GM21717 (cell line): Measurements from ENCODE around the gene ITGA2B.
"Not testable (repeated sequence)": the region's sequence is repeated elsewhere in the genome, so short reads cannot be mapped to it uniquely, and the experiment has no call there.

Source experiments
- ATAC-seq: cut with Tn5 transposase; IDR thresholded peaks from one replicate; pipeline ENCODE4 v1.9.1; 2021; ENCODE audit warnings: mild to moderate bottlenecking, moderate library complexity; ENCODE audit not compliant: unreplicated experiment

The ITGA2B gene

GRCh38 chr17:44352828-44353671, 36.4 kb downstream of the ITGA2B start:
- ATAC-seq: no peak

DNA sequence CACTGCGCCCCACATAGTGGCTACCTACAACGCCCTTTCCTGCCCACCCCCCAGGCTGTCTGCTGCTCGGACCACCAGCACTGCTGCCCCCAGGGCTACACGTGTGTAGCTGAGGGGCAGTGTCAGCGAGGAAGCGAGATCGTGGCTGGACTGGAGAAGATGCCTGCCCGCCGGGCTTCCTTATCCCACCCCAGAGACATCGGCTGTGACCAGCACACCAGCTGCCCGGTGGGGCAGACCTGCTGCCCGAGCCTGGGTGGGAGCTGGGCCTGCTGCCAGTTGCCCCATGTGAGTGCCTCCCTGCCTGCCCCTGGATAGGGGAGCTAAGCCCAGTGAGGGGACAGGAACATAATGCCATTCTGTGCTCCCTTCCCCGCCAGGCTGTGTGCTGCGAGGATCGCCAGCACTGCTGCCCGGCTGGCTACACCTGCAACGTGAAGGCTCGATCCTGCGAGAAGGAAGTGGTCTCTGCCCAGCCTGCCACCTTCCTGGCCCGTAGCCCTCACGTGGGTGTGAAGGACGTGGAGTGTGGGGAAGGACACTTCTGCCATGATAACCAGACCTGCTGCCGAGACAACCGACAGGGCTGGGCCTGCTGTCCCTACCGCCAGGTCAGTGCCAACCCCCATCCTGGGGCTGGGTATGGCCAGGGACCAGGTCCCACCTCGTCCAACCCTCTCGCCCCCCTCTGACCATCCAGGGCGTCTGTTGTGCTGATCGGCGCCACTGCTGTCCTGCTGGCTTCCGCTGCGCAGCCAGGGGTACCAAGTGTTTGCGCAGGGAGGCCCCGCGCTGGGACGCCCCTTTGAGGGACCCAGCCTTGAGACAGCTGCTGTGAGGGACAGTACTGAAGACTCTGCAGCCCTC, 37.3 kb downstream of the ITGA2B start:
- no peak for ATAC-seq

GRCh38 chr17:44351464-44351863, 38.0 kb downstream of the ITGA2B start:
- no peak for ATAC-seq

- no peak for ATAC-seq
Measured at GRCh38 chr17:44350733-44351226, 38.7 kb downstream of the ITGA2B start.

GRCh38 chr17:44349553-44350070, 39.8 kb downstream of the ITGA2B start:
- no peak for ATAC-seq

DNA sequence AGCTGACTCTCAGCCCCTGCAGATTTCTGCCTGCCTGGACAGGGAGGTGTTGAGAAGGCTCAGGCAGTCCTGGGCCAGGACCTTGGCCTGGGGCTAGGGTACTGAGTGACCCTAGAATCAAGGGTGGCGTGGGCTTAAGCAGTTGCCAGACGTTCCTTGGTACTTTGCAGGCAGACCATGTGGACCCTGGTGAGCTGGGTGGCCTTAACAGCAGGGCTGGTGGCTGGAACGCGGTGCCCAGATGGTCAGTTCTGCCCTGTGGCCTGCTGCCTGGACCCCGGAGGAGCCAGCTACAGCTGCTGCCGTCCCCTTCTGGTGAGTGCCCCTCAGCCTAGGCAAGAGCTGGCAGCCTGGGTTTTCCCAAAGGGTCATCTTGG, 40.5 kb downstream of the ITGA2B start:
- no peak for ATAC-seq

DNA sequence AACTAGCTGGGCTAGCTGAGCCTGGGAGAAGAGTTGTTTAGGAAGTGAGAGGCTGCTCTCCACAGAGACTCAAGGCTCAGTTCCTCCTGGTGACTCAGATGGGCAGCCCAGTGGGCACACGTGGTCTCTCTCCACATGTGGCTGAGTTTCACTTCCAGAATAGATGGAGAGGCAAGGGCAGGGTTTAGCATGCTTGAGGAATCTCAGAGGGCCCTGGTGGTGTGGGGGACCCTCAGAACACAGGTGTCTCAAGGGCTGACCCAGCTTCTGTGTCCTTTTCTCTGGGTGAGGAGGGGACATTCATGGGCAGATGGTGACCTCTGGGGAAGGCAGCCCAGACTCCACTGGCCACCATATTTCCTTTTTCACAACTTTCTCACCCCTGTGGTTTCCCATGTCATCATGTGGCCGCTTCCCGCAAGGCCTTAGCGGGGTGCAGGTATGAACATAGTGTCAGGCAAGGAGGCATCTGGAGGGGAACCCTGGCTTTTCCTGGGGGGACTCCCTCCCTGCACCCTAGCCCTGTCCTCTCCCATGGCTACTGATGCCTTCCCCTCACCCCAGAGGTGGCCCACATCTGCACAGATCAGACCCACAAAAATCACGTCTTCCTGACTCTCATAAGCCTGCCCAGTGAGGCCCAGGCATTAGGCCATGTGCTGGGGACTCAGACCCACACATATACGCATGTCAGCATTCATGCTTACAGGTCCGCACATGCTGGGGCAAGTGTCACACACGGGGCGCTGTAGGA, 41.0 kb downstream of the ITGA2B start:
- peak; percentile 52 for ATAC-seq

DNA sequence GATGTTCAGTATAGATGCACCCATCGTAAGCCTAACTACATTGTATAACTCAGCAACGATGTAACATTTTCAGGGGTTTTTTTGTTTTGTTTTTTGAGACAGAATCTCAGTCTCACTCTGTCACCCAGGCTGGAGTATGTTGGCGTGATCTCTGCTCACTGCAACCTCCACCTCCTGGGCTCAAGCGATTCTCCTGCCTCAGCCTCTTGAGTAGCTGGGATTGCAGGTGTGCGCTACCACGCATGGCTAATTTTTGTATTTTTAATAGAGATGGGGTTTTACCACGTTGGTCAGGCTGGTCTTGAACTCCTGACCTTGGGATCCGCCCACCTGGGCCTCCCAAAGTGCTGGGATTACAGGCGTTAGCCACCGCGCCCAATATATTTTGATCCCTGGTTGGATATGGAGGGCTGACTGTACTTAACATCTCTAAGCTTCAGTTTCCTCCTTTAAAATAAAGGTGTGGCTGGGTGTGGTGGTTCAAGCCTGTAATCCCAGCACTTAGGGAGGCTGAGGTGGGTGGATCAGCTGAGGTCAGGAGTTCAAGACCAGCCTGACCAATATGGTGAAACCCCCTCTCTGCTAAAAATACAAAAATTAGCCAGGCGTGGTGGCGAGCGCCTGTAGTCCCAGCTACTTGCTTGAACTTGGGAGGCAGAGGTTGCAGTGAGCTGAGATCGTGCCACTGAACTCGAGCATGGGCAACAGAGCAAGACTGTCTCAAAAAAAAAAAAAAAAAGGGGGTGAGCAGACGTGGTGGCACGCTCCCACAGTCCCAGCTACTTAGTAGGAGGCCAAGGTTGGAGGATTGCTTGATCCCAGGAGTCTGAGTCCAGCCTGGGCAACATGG, 42.0 kb downstream of the ITGA2B start:
- ATAC-seq: not testable (repeated sequence)

- ATAC-seq: no peak
Measured at GRCh38 chr17:44346064-44346844, 43.2 kb downstream of the ITGA2B start.

DNA sequence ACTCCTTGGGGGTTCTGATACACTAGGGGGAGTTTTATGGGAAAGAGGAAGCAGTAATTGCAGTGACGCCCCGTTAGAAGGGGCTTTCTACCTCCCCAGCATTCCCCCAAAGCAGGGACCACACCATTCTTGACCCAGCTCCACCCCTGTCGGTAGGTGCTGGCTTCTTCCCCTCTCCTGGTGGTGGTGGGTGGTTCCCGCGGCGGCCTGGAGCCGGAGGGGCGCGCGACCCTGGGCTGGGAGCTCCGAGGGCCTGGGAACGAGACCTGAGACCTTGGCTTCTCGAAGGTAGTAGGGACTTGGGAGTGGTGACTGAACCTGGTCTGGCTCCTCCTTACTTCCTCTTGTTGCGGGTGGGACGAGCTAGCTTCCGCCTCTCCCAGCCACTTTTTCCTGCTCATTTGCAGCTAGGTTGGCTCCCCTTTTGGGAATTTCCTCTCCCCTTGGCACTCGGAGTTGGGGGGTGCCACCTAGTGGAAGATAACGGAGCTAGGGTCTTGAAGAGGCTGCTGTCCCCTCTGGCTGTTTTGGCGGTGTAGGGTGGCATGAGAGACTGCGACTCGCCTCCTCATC, 43.9 kb downstream of the ITGA2B start:
- ATAC-seq: peak; percentile 9

GRCh38 chr17:44344939-44345453, 44.5 kb downstream of the ITGA2B start, which contains the start of gene GRN:
Gene GRN (plus strand): TSS chr17:44345302. CDS start chr17:44349165, 3,863 bp downstream.
- peak; percentile 44 for ATAC-seq

GRCh38 chr17:44343510-44344209, 45.8 kb downstream of the ITGA2B start:
- no peak for ATAC-seq

DNA sequence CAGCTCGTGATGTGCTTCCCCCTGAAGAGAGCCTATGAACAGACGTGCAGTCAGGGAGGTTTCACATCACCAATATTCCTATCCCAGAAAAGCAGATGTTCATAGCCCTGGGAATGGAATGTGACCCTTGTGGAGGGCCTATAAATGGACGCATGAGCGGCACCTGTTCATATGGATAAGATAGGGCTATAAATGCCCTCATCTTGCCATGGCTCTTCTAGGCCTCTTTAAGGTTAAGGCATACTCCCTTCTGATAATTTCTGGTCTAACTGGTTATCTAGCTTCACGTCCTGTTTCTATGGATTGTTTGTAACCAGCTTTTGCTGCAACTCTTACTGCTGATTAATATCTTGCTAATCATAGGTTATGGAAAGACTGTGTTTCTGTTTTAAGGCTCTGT, 48.9 kb downstream of the ITGA2B start:
- ATAC-seq: not testable (repeated sequence)

DNA sequence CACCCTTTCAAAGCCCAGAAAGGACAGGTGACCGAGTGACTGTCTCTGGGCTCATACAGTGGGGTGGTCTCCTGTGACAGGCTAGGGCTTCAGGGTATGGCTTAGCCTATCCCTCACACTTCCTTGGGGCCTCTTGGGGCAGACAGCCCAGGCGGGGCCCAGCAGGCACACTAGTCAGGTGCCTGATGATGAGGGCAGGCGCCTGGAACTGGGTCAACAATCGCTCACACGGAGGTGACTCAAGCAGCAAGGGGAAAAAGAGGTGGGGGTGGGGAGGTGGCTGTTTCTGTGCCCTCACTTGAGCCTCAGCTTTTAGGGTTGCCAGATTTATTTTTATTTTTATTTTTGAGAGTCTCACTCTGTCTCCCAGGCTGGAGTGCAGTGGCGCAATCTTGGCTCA, 50.7 kb downstream of the ITGA2B start:
- ATAC-seq: no peak

DNA sequence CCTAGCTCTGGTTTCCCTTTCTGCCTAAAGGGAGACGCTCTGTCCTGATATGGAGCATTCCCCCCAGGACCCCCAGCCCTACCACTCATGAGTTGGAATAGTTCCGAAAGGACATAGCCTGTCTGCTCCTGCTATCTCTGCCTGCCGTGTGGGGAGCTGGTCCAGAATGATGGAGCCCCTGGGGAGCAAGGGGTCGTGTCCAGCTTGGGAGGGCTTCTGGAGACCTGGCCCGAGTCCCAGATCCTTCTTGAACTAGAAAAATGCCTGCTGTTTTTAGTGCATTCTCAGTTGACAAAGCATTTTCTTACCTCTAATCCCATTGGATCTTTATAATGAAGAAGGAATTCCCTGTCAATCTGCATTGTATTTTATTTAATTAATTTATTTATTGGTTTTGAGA, 53.5 kb downstream of the ITGA2B start:
- no peak for ATAC-seq

- no peak for ATAC-seq
Measured at GRCh38 chr17:44335564-44335963, 53.9 kb downstream of the ITGA2B start.

- ATAC-seq: no peak
Measured at GRCh38 chr17:44334727-44335126, 54.7 kb downstream of the ITGA2B start.

DNA sequence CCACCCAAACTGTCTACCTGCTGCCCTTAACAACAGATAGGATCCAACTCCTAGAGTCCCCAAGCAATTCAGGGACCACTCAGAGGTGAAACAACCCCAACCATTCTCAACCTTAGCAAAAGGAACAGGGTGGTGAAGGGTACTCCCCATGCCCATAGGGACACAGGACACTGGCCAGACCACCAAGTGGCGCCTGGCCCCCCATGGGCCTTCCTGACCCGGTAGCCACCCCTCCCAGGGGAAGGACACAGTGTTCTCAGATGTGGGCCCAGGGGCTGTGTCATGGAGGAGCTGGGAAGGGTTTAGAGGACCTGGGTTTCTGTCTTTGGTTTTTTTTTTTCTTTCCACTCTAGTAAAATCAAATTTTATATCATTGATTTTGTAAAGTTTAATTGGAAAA, 55.1 kb downstream of the ITGA2B start:
- ATAC-seq: no peak
